Type B pancreatic cell (in vitro differentiated cells): Measurements from ENCODE around the gene CCDC149. TPM values are rescaled to one million over a fixed set of nuclear protein-coding genes. Genes with fewer than 3 reads are reported as not detected.
A peak's percentile ranks its signal among the peaks of the same experiment; 100 is the strongest.

Experiments
- DNase-seq: peaks from one replicate; pipeline ENCODE4 v3.0.0; 2021; ENCODE audit warnings: mixed read lengths; ENCODE audit not compliant: unreplicated experiment; ENCODE audit errors: extremely low spot score
- H3K27ac Mint-ChIP-seq: 2 replicates; pipeline ENCODE4 v1.8.0; 2021; ENCODE audit warnings: mild to moderate bottlenecking, mixed read lengths
- H3K27me3 Mint-ChIP-seq: 2 replicates; pipeline ENCODE4 v1.8.0; 2021; ENCODE audit warnings: mixed read lengths
- H3K36me3 Mint-ChIP-seq: 2 replicates; pipeline ENCODE4 v1.8.0; 2021; ENCODE audit warnings: mixed read lengths
- H3K4me1 Mint-ChIP-seq: one replicate; pipeline ENCODE4 v1.8.0; 2021; ENCODE audit warnings: mixed read lengths; ENCODE audit not compliant: unreplicated experiment
- H3K4me3 Mint-ChIP-seq: 2 replicates; pipeline ENCODE4 v1.8.0; 2021; ENCODE audit warnings: mild to moderate bottlenecking, mixed read lengths
- H3K9me3 Mint-ChIP-seq: 2 replicates; pipeline ENCODE4 v1.8.0; 2021; ENCODE audit warnings: mixed read lengths
- CTCF ChIP-seq: fragments of 200-600 bp; sonication (generic); conservative IDR thresholded peaks from 2 replicates; pipeline ENCODE4 v1.5.0; 2021; ENCODE audit warnings: antibody characterized with exemption, mild to moderate bottlenecking
- total RNA-seq: library from RNA; stranded (reverse); gene quantifications from 2 replicates; pipeline ENCODE4 v1.2.1, GENCODE V29; 2021; ENCODE audit warnings: low replicate concordance

The CCDC149 gene
- total RNA-seq, 1 donor from 2014 or later: 8.8 TPM

GRCh38 chr4:24800325-24800895, 112.4 kb downstream of the CCDC149 start:
- H3K4me1 Mint-ChIP-seq: peaks cover 25% of the 10 kb centered on the region
- peak overlapping the region; percentile 68 for H3K4me3 Mint-ChIP-seq
- H3K27ac Mint-ChIP-seq: no peak overlapping the region
- peaks cover 59% of the 10 kb centered on the region for H3K27me3 Mint-ChIP-seq
- TF ChIP-seq CTCF: no peak
- no peak for DNase-seq
- peaks cover 5% of the 10 kb centered on the region for H3K9me3 Mint-ChIP-seq
- no peaks in the 10 kb centered on the region for H3K36me3 Mint-ChIP-seq

GRCh38 chr4:24799544-24800324, 113.1 kb downstream of the CCDC149 start:
- no peaks in the 10 kb centered on the region for H3K36me3 Mint-ChIP-seq
- no peak for TF ChIP-seq CTCF
- H3K4me3 Mint-ChIP-seq: peak overlapping the region; percentile 68
- H3K9me3 Mint-ChIP-seq: no peaks in the 10 kb centered on the region
- H3K27ac Mint-ChIP-seq: no peak overlapping the region
- peaks cover 66% of the 10 kb centered on the region for H3K27me3 Mint-ChIP-seq
- peaks cover 28% of the 10 kb centered on the region for H3K4me1 Mint-ChIP-seq
- DNase-seq: no peak

- H3K27me3 Mint-ChIP-seq: peaks cover 67% of the 10 kb centered on the region
- no peak for DNase-seq
- no peak overlapping the region for H3K4me3 Mint-ChIP-seq
- peaks cover 29% of the 10 kb centered on the region for H3K4me1 Mint-ChIP-seq
- TF ChIP-seq CTCF: no peak
- no peaks in the 10 kb centered on the region for H3K36me3 Mint-ChIP-seq
- H3K9me3 Mint-ChIP-seq: no peaks in the 10 kb centered on the region
- no peak overlapping the region for H3K27ac Mint-ChIP-seq
These were observed 113.7 kb downstream of the CCDC149 start for GRCh38 chr4:24799196-24799543.

- Mint-ChIP-seq H3K36me3 (no peaks in the 10 kb centered on the region), H3K9me3 (peaks cover 5% of the 10 kb centered on the region), H3K27me3 (peaks cover 73% of the 10 kb centered on the region), H3K4me1 (peaks cover 32% of the 10 kb centered on the region), H3K4me3 (no peak overlapping the region), H3K27ac (no peak overlapping the region)
- TF ChIP-seq CTCF: no peak
- no peak for DNase-seq
These were observed 114.7 kb downstream of the CCDC149 start for GRCh38 chr4:24798036-24798610.

- H3K27me3 Mint-ChIP-seq: peaks cover 59% of the 10 kb centered on the region
- H3K36me3 Mint-ChIP-seq: no peaks in the 10 kb centered on the region
- no peak for TF ChIP-seq CTCF
- DNase-seq: no peak
- peaks cover 5% of the 10 kb centered on the region for H3K9me3 Mint-ChIP-seq
- H3K27ac Mint-ChIP-seq: no peak overlapping the region
- no peak overlapping the region for H3K4me3 Mint-ChIP-seq
- H3K4me1 Mint-ChIP-seq: peaks cover 24% of the 10 kb centered on the region
These were observed 116.2 kb downstream of the CCDC149 start for GRCh38 chr4:24796620-24797019.
